Right kidney (tissue), 1 donor: ENCODE data around the gene KLK1.
A peak's percentile ranks its signal among the peaks of the same experiment; 100 is the strongest.

Experiments
- DNase-seq: peaks from one replicate; pipeline ENCODE4 v3.0.0-alpha.2; 2016

The KLK1 gene

GRCh38 chr19:50836543-50837195, 13.1 kb upstream of the KLK1 start:
- DNase-seq, result no peak

GRCh38 chr19:50835785-50836542, 12.4 kb upstream of the KLK1 start:
- DNase-seq, result peak; percentile 86

DNA sequence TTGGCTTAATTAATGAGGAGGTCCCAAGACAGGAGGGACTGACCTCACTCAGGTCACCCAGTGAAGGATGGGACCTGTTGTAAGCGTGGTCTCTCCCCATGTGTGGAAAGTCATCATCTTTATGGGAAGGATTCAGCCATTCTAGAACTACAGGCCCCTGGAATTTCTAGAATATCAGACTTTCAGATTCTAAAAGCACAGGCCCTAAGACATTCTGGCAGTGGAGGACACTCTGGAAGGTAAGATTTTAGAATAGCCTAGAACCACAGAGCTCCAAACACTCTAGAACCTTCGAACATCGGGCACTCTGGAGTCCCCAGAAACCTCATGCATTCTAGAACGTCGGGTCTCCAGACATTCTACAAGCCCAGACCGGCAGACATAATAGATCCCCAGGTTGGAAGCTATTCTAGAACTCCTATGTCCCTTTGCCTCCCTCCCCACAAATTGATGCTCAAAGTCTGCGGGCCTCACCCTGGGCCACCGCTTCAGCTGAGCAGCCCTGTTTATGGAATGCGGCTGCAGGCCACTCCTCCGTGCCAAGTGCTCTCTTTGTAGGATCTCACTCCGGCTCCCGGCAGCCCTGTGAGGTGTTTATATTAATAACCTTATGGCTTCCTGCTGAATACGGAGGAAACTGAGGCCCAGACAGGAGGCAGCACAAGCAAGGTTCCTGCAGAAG, 11.7 kb upstream of the KLK1 start:
- DNase-seq, result no peak

DNA sequence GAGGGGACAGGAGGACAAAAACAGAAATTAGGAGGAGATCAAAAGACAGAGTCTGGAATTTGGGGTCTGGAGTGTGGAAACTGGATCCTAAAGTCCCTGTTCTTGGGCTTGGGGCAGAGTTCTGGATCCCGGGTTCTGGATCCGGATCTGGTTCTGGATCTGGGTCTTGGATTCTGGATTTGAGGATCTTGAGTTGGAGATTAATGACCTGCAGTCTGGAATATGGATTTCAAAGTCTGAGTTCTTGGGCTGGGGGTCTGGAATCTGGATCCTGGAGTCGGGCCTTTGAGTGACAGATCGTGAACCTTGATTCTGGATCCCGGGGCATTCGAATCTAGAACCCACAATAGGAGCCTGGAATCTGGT, 10.2 kb upstream of the KLK1 start:
- no peak for DNase-seq

DNA sequence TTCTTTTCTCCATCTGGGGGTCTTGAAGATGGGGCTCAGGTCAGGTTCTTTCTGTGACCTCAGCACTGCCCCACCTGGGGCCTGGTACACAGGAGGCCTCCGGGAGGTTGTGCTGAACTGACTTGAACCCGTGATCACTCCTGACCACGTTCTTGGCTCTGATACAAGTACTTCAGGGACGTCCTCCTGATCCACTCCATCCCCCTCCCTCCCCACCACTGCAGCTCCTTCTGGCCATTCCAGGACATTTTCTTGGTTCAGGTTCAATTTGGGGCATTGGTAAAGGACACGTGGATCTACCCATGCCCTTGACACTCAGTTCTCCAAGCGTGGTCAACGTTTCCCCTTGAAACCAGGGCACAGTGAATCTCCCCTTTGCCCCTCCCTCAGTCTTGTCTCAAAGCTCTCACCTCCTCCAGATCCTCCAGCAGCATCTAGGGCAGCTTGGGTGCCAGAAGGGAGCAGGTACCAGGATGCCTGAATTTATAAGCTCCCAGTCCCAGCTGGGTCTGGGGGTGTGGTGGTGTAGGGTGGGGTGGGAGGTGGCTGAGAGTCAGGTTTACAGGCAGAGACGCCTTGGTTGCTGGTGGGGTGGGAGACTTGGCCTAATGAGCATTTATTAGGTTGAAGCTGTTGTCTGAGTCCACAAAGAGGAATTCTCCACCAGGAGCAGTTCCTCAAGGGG, 9.7 kb upstream of the KLK1 start, which contains the start of gene KLK15:
Gene KLK15 (minus strand): TSS at position 458 of the 685 bp plus-strand sequence. CDS start 2,082 bp downstream, outside the sequence.
- no peak for DNase-seq

- no peak for DNase-seq
Measured at GRCh38 chr19:50832666-50833065, 9.1 kb upstream of the KLK1 start.

DNA sequence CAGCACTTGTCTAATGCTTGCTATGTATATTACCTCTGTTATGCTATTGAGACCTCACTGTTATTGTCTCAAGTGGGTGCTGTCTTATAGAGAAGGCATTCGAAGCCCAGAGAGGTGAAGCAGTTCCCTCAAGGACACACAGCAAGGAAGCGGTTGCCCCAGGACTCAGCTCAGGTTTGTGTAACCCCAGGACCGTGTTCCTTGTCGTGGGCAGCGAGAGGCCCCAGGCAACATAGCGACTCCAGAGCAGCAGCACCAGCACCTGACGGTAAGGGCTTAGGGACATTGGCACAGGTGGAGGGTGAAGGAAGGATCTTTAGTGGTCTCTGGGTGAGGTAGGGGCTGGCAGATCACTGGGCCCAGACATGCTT, 7.4 kb upstream of the KLK1 start:
- no peak for DNase-seq

GRCh38 chr19:50830266-50831025, 6.9 kb upstream of the KLK1 start:
- DNase-seq, result peak; percentile 36

DNA sequence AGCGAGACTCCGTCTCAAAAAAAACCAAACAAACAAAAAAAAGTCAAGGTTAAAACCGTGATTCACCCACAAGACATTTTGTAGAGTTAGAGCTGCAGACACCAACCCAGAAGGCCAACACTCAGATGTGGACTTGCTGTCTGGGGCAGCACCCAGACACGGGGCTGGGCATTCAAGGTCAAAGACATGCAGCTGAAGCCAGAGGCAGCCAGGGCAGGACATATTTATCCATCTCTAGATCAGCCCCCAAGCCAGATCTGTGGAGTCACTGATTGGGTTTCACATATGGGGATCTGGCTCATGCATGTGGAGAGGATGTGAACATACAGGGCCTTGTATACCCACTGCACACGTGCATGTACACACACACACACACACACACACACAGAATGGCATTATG, 6.2 kb upstream of the KLK1 start:
- no peak for DNase-seq

DNA sequence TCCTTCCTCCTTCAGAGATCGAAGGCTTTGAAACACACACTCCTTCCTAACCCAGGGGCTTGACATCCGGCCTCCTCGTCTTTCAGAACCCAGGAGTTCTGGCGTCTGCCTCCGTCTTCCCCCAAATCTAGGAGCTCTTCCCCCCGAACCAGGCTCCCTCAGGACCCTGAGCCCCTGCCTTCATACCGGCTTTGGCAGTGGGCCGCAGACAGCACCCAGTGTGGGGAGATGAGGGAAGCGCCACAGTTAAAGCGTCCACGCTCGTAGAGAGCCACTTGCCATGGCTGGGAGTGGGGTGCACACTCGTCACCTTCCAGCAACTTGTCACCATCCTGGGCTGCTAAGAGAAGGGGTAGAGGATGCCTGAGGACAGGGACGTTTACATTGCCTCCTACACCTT, 3.9 kb upstream of the KLK1 start:
- no peak for DNase-seq

DNA sequence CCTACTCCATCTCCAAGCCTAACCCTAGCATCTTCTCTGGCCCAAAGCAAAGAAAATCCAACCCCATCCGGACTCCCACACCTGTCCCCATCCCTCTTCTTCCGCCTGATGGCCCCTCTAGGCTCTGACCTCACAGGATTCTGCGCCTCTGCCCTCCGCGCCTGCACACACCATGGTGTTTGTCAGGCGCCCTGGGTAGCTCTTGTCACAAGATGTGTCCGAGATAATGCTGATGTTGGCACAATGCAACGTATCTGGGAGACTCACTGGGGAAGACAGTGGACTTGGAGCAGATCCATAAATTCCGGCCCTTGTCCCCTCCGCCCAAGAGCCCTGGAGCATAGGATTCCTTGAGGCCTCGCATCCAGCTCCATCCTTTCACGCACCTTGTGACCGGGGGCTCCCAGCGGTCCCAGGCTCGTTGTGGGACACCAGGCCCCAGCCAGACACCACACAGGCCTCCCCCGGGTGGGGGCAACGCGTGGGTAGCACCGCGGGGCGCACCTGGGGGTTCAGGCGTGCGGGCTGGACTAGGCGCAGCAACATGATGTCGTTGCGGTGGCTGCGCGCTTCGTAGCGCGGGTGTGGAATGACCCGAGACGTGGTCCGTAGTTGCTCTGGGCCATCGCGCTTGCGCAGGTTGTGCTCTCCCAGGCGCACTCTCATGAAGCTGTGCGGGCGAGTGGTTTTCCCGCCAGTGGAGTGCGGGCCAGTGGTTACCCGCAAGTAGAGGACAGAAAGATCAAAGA, 3.1 kb upstream of the KLK1 start:
- no peak for DNase-seq

DNA sequence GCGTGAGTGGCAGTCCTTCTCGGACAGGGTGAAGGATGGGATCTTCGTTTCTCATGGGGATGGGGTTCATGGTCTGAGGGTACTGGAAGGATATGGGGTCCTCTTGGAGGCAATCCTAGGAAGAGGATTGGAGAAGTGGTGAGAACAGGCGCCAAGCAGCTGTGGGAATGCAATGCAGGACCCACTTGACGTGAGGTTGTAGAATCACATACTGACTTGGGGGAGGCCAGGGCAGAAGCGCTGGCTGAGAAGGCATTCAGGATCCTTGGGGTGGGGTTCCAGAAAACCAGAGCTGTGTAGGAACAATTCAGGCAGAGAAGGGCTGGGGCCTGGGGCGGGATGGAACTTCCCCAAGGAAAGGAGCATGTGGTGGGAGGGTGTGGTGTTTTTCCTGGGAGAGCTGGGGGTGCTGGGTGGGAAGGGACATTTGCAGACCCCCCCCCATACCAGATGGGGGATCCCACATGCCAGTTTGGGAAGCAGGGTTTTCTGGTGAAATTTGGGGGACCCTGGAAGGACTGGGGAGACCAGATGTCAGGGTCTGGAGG, 852 bp downstream of the KLK1 start:
- DNase-seq, result no peak

DNA sequence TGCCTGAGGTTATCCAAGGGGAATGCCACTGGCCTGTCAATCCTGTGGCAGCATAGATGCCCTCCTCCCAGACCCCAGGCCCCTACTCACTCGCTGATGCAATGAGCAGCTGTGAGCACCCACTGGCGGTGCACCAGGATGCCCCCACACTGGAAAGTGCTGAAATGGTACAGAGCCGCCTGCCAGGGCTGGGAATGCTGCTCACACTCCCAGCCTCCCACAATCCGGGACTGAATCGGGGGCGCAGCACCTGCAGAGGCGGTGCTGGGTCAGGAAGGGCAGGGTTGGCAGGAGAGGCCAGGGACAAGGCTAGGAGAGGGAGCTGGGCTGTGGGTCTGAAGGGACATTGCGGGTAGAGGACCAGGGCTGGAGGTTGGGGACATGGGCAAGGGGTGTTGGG, 2.0 kb downstream of the KLK1 start:
- DNase-seq, result no peak

GRCh38 chr19:50821248-50821612, 2.4 kb downstream of the KLK1 start:
- no peak for DNase-seq

GRCh38 chr19:50820549-50821247, 2.9 kb downstream of the KLK1 start:
- DNase-seq, result no peak

DNA sequence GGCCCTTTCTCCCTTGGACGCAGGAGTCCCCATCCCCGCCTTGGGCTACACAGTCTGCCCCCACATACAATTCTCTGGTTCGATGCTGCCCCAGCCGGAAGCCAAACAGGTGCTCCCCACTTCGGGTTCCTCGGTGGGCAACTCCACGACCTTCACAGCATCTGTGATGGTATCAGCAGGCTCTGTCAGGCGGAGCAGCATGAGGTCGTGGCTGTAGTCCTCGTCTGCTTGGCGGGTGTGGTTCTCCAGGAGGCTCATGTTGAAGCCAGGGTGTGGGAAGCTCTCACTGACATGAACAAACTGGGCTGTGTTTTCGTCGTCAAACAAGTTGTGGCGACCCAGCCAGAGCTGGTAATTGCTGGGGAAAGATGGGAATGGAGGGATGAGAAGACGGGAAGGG, 3.5 kb downstream of the KLK1 start:
- DNase-seq, result no peak

DNA sequence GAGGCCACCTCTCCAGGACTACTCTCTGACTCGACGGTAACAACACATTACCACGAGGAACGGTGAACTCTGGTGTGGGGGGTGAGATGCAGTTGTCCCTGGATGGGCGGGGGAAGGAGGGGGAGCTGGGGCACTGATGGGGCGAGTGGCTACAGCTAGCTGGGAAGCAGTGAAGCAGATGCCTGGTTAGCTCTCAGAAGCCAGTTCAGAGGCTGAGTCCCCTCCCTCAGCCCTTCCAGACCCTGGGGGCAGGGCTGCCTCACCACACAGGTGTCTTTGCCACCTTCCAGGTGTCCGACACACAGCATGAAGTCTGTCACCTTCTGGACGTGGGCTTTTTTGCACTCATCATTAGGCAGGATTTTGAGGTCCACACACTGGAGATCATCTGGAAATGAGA, 4.0 kb downstream of the KLK1 start:
- no peak for DNase-seq

- DNase-seq, result no peak
Measured at GRCh38 chr19:50818859-50819472, 4.6 kb downstream of the KLK1 start.

DNA sequence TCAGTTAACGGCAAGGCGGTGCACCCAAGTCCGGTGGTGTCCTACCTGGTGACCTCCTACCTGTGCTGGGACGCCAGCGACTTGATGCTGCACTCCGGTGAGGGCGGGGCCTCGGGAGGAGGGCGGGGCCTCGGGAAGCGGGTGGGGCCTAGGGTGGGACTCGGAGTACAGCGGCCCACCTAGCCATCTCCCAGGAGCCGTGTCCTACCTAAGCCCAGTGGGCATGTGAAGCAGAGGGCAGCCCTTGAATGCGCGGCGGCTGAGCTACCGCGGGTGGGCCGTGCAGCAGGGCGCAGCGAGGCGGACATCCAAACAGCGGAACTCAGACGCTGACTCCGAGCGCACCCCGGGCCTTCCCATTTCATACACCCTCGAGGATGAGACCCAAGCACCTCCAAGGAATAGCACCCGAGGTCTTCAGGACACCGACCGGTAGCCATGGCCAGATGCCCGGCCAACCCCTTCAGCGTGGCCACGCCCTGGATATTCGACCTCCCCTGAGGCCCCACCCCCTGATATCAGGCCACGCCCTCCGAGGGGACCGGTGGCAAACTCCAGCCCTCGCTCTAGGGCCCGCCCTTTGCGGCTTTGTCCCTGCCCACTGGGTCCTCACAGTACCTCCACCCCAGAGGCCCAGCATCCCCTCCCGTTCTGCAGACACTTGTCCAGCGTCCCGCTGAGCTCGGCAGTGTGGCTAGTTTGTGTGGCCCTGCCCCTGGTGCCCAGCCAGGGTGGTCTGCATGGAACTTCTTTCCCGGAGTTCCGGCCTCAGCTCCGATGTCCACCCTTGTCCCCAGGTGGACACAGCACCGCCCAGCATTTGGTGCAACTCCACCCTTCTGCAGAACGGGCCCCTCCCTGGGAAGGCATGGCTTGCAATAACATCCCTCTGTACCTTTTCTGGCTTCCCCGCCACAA, 5.4 kb downstream of the KLK1 start:
- DNase-seq, result peak; percentile 63
